Prostate gland (tissue), 2 donors: ENCODE measurements around the gene SMYD3.
A peak's percentile ranks its signal among the peaks of the same experiment; 100 is the strongest.

Experiments used
- CTCF ChIP-seq, 4 experiments: fragments of 200-600 bp in 2 of 4; fragments of 450-650 bp in 2 of 4; sonication (generic) in 2 of 4; IDR thresholded peaks; 1 replicate in 3 of 4; 2 replicates in 1 of 4; pipeline ENCODE4 v1.5.1; 2016 to 2019; ENCODE audit warnings: antibody characterized with exemption in 4 of 4, mild to moderate bottlenecking in 2 of 4, moderate library complexity in 2 of 4
- POLR2A ChIP-seq: fragments of 450-650 bp; IDR thresholded peaks from one replicate; pipeline ENCODE4 v1.6.1; 2016; ENCODE audit warnings: antibody characterized with exemption, mild to moderate bottlenecking

GRCh38 chr1:246450611-246451251 is 56.3 kb downstream of the SMYD3 start:
- TF ChIP-seq CTCF (IDR thresholded peaks at IDR 0.05) (peak in 3 of 4 experiments; percentile 57 to 72 (median 69)), POLR2A (no peak)
